PC-3 (cell line): ENCODE data around the gene NRIP1. TPM values are rescaled to one million over a fixed set of nuclear protein-coding genes. Genes with fewer than 3 reads are reported as not detected.

Source experiments
- ATAC-seq: fragments of 200-7000 bp; cut with Tn5 transposase; 2 replicates; pipeline ENCODE4 v1.9.1; 2020; ENCODE audit warnings: mild to moderate bottlenecking, moderate library complexity
- BruUV-seq: library from RNA; stranded (reverse); fragments of 400-500 nt; replicated peaks from 2 replicates; lab custom pipeline; 2021; lab: Mats Ljungman, UMichigan
- CTCF ChIA-PET: fragments of 300-600 bp; sonication (Branson Sonifier 250); formaldehyde crosslinking; loops from one replicate; lab custom pipeline; 2022; ENCODE audit warnings: antibody characterized with exemption; lab: Charles Lee
- POLR2A ChIA-PET: fragments of 300-600 bp; sonication (Branson Sonifier 250); formaldehyde crosslinking; loops from one replicate; lab custom pipeline; 2022; ENCODE audit warnings: antibody characterized with exemption; ENCODE audit not compliant: unreplicated experiment; lab: Charles Lee
- DNase-seq: peaks from one replicate; pipeline ENCODE4 v3.0.0-alpha.2; 2015
- H2AFZ ChIP-seq: fragments of 300-600 bp; sonication (generic); 2 replicates; pipeline ENCODE4 v1.6.0; 2016; ENCODE audit warnings: antibody characterized with exemption, low read length
- H3F3A ChIP-seq: fragments of 300-600 bp; sonication (generic); one replicate; pipeline ENCODE4 v1.6.0; 2017; ENCODE audit warnings: antibody characterized with exemption, low read length, control low read depth, mild to moderate bottlenecking; ENCODE audit not compliant: unreplicated experiment
- H3K27ac ChIP-seq: fragments of 300-600 bp; sonication (generic); 2 replicates; pipeline ENCODE4 v1.5.1; 2016; ENCODE audit warnings: mild to moderate bottlenecking, low read length
- H3K27me3 ChIP-seq: fragments of 300-600 bp; sonication (generic); 2 replicates; pipeline ENCODE4 v1.6.1; 2016; ENCODE audit warnings: low read length, mixed read lengths
- H3K36me3 ChIP-seq: fragments of 300-600 bp; sonication (generic); 2 replicates; pipeline ENCODE4 v1.6.1; 2016; ENCODE audit warnings: low read depth, mixed run types, low read length, mixed read lengths
- H3K4me1 ChIP-seq: fragments of 300-600 bp; sonication (generic); 2 replicates; pipeline ENCODE4 v1.5.1; 2016; ENCODE audit warnings: low read length; ENCODE audit not compliant: insufficient read depth
- H3K4me2 ChIP-seq: fragments of 300-600 bp; sonication (generic); 2 replicates; pipeline ENCODE4 v1.6.0; 2016; ENCODE audit warnings: low read length
- H3K4me3 ChIP-seq: fragments of 300-600 bp; sonication (generic); 2 replicates; pipeline ENCODE4 v1.5.1; 2016; ENCODE audit warnings: mild to moderate bottlenecking, low read length, mixed read lengths
- H3K79me2 ChIP-seq: fragments of 300-600 bp; sonication (generic); 2 replicates; pipeline ENCODE4 v1.6.1; 2017; ENCODE audit warnings: low read length, mixed read lengths
- H3K9ac ChIP-seq: fragments of 300-600 bp; sonication (generic); 2 replicates; pipeline ENCODE4 v1.6.0; 2016; ENCODE audit warnings: mild to moderate bottlenecking, low read length
- H3K9me2 ChIP-seq: fragments of 300-600 bp; sonication (generic); replicated peaks from 2 replicates; pipeline ENCODE4 v1.6.1; 2016; ENCODE audit warnings: mixed run types, low read length, mixed read lengths
- H3K9me3 ChIP-seq: fragments of 300-600 bp; sonication (generic); 2 replicates; pipeline ENCODE4 v1.6.1; 2016; ENCODE audit warnings: low read length, mixed read lengths
- H4K20me1 ChIP-seq: fragments of 300-600 bp; sonication (generic); 2 replicates; pipeline ENCODE4 v1.6.1; 2016; ENCODE audit warnings: low read length, mixed read lengths
- CTCF ChIP-seq: fragments of 300-600 bp; sonication (generic); conservative IDR thresholded peaks from 2 replicates; pipeline ENCODE4 v1.5.1; 2017; ENCODE audit warnings: antibody characterized with exemption, low read depth, mild to moderate bottlenecking, low read length
- EZH2 ChIP-seq: fragments of 300-600 bp; sonication (generic); IDR thresholded peaks from one replicate; pipeline ENCODE4 v1.6.1; 2017; ENCODE audit warnings: antibody characterized with exemption, mild to moderate bottlenecking, low read length; ENCODE audit not compliant: unreplicated experiment
- EZH2phosphoT487 ChIP-seq: fragments of 300-600 bp; sonication (generic); IDR thresholded peaks from 2 replicates; pipeline ENCODE4 v1.6.1; 2018; ENCODE audit warnings: mild to moderate bottlenecking, antibody characterized with exemption, low read length, borderline replicate concordance
- intact Hi-C: fragments of 100-400 bp; cut with micrococcal nuclease; formaldehyde crosslinking; loops from 2 replicates; pipeline ENCODE4 v1.9.0; 2023
- total RNA-seq: library from RNA; depleted of rRNA; stranded (reverse); fragments of >200 nt; gene quantifications from 2 replicates; pipeline ENCODE4 v1.2.3, GENCODE V29; 2014

Gene NRIP1
- total RNA-seq, 1 experiment from 2014 or later, result 69.2 TPM

- 0 out of 2 replicates have a peak, but pooled peaks cover 3% of the 10 kb centered on the region for H4K20me1 ChIP-seq
- no TSS peak for BruUV-seq
- no peak overlapping the region for H3K9ac ChIP-seq
- CTCF ChIA-PET, result no interaction called here
- no peaks in the 10 kb centered on the region for H3K27me3 ChIP-seq
- H3K4me2 ChIP-seq, result no peak overlapping the region
- H3K79me2 ChIP-seq, result peaks cover 95% of the 10 kb centered on the region
- POLR2A ChIA-PET, result interaction anchor here (0.6 kb wide), 1 partner anchor 472 kb away, joined by 17 read pairs; no protein-coding TSS in a partner anchor
- no peak overlapping the region for H3K27ac ChIP-seq
- peaks cover 4% of the 10 kb centered on the region for H3F3A ChIP-seq
- no peak overlapping the region for H3K4me3 ChIP-seq
- no peaks in the 10 kb centered on the region for H3K9me3 ChIP-seq
- TF ChIP-seq CTCF, result no peak
- TF ChIP-seq EZH2, result no peak
- no peak for TF ChIP-seq EZH2phosphoT487
- no peaks in the 10 kb centered on the region for H3K9me2 ChIP-seq
- ATAC-seq (no peak), DNase-seq (no peak)
- intact Hi-C loops, result no loop called here
- H3K4me1 ChIP-seq, result peaks cover 17% of the 10 kb centered on the region; the same call in 1 of the 2 replicates
- no peak overlapping the region for H2AFZ ChIP-seq
- H3K36me3 ChIP-seq, result peaks cover 57% of the 10 kb centered on the region
Observed at GRCh38 chr21:14993115-14993514, 71.7 kb downstream of the NRIP1 start.

GRCh38 chr21:14991957-14992356, 72.8 kb downstream of the NRIP1 start:
- intact Hi-C loops, result no loop called here
- 0 out of 2 replicates have a peak, but pooled peaks cover 3% of the 10 kb centered on the region for H4K20me1 ChIP-seq
- no peak overlapping the region for H3K9ac ChIP-seq
- DNase-seq (no peak), ATAC-seq (no peak)
- TF ChIP-seq EZH2 (no peak), EZH2phosphoT487 (no peak), CTCF (no peak)
- no peak overlapping the region for H3K4me3 ChIP-seq
- no peaks in the 10 kb centered on the region for H3K27me3 ChIP-seq
- H3K27ac ChIP-seq, result no peak overlapping the region
- H3K4me2 ChIP-seq, result no peak overlapping the region
- peaks cover 63% of the 10 kb centered on the region for H3K36me3 ChIP-seq
- POLR2A ChIA-PET, result no interaction called here
- H3K4me1 ChIP-seq, result peaks cover 13% of the 10 kb centered on the region; the same call in 1 of the 2 replicates
- no TSS peak for BruUV-seq
- H2AFZ ChIP-seq, result no peak overlapping the region
- H3F3A ChIP-seq, result peaks cover 4% of the 10 kb centered on the region
- CTCF ChIA-PET, result no interaction called here
- H3K9me3 ChIP-seq, result no peaks in the 10 kb centered on the region
- H3K79me2 ChIP-seq, result peaks cover 96% of the 10 kb centered on the region
- no peaks in the 10 kb centered on the region for H3K9me2 ChIP-seq

GRCh38 chr21:14989359-14989758, 75.4 kb downstream of the NRIP1 start:
- Histone ChIP-seq H3F3A (no peaks in the 10 kb centered on the region), H3K36me3 (peaks cover 67% of the 10 kb centered on the region), H3K79me2 (peaks cover 97% of the 10 kb centered on the region), H3K27ac (no peak overlapping the region), H3K9me2 (no peaks in the 10 kb centered on the region), H3K9me3 (no peaks in the 10 kb centered on the region), H4K20me1 (0 out of 2 replicates have a peak, but pooled peaks cover 3% of the 10 kb centered on the region), H3K4me3 (no peak overlapping the region), H3K4me1 (no peaks in the 10 kb centered on the region), H3K4me2 (no peak overlapping the region), H2AFZ (no peak overlapping the region), H3K27me3 (no peaks in the 10 kb centered on the region), H3K9ac (no peak overlapping the region)
- CTCF ChIA-PET, result no interaction called here
- POLR2A ChIA-PET, result no interaction called here
- intact Hi-C loops, result no loop called here
- TF ChIP-seq CTCF (no peak), EZH2phosphoT487 (no peak), EZH2 (no peak)
- no peak for DNase-seq
- BruUV-seq, result no TSS peak
- ATAC-seq, result no peak
